Measurements from ENCODE around the gene DUSP28.

DUSP28 gene

DNA sequence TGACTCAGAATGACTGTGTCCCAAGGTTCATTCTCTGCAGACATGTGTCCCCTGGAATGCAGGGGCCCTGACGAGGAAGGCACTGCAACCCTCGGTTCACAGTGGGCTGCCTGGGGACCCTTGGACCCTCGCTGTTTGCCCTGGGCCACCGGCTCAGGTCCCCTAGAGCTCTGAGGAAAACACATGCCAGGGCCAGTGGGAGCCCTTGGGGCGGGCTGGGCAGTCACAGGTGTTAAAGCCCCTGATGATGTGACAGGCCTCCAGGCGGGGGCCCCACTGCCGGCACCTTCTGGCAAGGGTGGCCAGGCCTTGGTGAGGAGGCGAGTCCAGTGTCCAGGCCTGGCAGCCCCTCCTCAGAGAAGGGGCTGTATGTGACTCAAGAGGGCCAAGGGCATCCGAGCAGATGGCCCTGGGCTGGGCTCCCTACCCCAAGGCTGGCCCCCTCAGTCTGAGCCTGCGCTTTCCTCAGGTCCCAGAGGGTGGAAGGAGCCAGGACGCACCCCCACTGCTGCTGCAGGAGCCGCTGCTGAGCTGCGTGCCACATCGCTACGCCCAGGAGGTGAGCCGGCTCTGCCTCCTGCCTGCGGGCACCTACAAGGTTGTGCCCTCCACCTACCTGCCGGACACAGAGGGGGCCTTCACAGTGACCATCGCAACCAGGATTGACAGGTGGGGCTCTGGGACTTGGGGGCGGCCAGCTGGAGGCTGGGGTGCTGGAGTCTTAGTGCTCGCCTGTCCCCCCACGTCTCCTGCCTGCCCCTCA lies 37.4 kb downstream of the DUSP28 start:
- Histone ChIP-seq H3K79me2 (ENCODE audit: low read length) (0 out of 2 replicates have a peak, but pooled peaks cover 3% of the 10 kb centered on the region), H3K4me3 (ENCODE audit: low read length) (no peak overlapping the region), H3K4me1 (ENCODE audit: low read length) (no peaks in the 10 kb centered on the region), H3K9me3 (ENCODE audit: insufficient read depth, low read length) (no peaks in the 10 kb centered on the region), H3K36me3 (replicated peaks; ENCODE audit: low read depth, low read length) (no peaks in the 10 kb centered on the region), H2AFZ (ENCODE audit: low read depth, low read length) (no peak overlapping the region), H3K4me2 (ENCODE audit: low read length) (no peak overlapping the region), H3K27me3 (ENCODE audit: low read depth, low read length) (no peaks in the 10 kb centered on the region), H3K27ac (ENCODE audit: low read length) (no peak overlapping the region), H4K20me1 (ENCODE audit: insufficient read depth, low read length) (no peaks in the 10 kb centered on the region), H3K9ac (ENCODE audit: low read length) (no peak overlapping the region)
- TF ChIP-seq CTCF (IDR thresholded peaks at IDR 0.05; ENCODE audit: low read depth, low read length) (no peak), EZH2phosphoT487 (IDR thresholded peaks at IDR 0.05; ENCODE audit: low read depth) (no peak)

DNA sequence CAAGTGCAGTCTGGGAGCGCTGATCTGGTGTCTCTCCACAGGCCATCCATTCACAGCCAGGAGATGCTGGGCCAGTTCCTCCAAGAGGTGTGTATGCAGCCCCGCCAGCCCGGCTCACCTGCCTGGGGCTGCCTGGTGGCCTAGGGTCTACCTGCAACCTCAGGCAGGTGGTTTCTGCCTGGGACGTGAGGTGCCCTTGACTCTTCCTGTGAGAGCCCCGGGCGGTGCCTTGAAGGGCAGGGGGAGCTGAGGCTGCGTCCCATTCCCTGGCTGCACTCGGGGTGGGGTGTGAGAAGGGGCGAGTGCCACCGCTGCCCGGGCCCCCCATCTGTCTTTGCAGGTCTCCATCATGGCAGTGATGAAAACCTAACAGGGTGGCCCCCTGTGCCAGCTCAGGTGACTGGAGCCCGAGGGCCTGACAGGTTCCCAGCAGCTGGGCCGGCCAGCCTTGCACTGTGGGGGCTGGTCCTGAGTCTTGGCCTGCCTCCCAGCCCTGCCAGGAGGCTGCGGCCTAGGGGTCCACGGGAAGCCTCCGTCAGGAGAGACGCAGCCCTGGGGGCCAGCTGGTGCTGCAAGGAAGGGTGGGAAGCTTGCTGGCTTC lies 38.3 kb downstream of the DUSP28 start:
- no peak overlapping the region for H2AFZ ChIP-seq (ENCODE audit: low read depth, low read length)
- H3K9me3 ChIP-seq (ENCODE audit: insufficient read depth, low read length), result no peaks in the 10 kb centered on the region
- no peaks in the 10 kb centered on the region for H3K79me2 ChIP-seq (ENCODE audit: low read length)
- no peaks in the 10 kb centered on the region for H3K27me3 ChIP-seq (ENCODE audit: low read depth, low read length)
- no peak overlapping the region for H3K4me2 ChIP-seq (ENCODE audit: low read length)
- H3K36me3 ChIP-seq (replicated peaks; ENCODE audit: low read depth, low read length), result no peaks in the 10 kb centered on the region
- no peak overlapping the region for H3K4me3 ChIP-seq (ENCODE audit: low read length)
- no peaks in the 10 kb centered on the region for H3K4me1 ChIP-seq (ENCODE audit: low read length)
- no peak for TF ChIP-seq EZH2phosphoT487 (IDR thresholded peaks at IDR 0.05; ENCODE audit: low read depth)
- no peak for TF ChIP-seq CTCF (IDR thresholded peaks at IDR 0.05; ENCODE audit: low read depth, low read length)
- no peaks in the 10 kb centered on the region for H4K20me1 ChIP-seq (ENCODE audit: insufficient read depth, low read length)
- H3K9ac ChIP-seq (ENCODE audit: low read length), result no peak overlapping the region
- no peak overlapping the region for H3K27ac ChIP-seq (ENCODE audit: low read length)

GRCh38 chr2:240599141-240599583 lies 39.0 kb downstream of the DUSP28 start:
- H3K27ac ChIP-seq (ENCODE audit: low read length), result no peak overlapping the region
- no peak overlapping the region for H3K4me3 ChIP-seq (ENCODE audit: low read length)
- no peaks in the 10 kb centered on the region for H3K79me2 ChIP-seq (ENCODE audit: low read length)
- no peak for TF ChIP-seq CTCF (IDR thresholded peaks at IDR 0.05; ENCODE audit: low read depth, low read length)
- H3K9ac ChIP-seq (ENCODE audit: low read length), result no peak overlapping the region
- H3K4me2 ChIP-seq (ENCODE audit: low read length), result no peak overlapping the region
- no peaks in the 10 kb centered on the region for H3K27me3 ChIP-seq (ENCODE audit: low read depth, low read length)
- no peak overlapping the region for H2AFZ ChIP-seq (ENCODE audit: low read depth, low read length)
- H3K4me1 ChIP-seq (ENCODE audit: low read length), result no peaks in the 10 kb centered on the region
- H3K9me3 ChIP-seq (ENCODE audit: insufficient read depth, low read length), result no peaks in the 10 kb centered on the region
- no peaks in the 10 kb centered on the region for H3K36me3 ChIP-seq (replicated peaks; ENCODE audit: low read depth, low read length)
- H4K20me1 ChIP-seq (ENCODE audit: insufficient read depth, low read length), result no peaks in the 10 kb centered on the region

GRCh38 chr2:240600451-240600961 lies 40.3 kb downstream of the DUSP28 start:
- H3K27me3 ChIP-seq (ENCODE audit: low read depth, low read length), result no peaks in the 10 kb centered on the region
- H3K9me3 ChIP-seq (ENCODE audit: insufficient read depth, low read length), result no peaks in the 10 kb centered on the region
- H2AFZ ChIP-seq (ENCODE audit: low read depth, low read length), result no peak overlapping the region
- no peak overlapping the region for H3K9ac ChIP-seq (ENCODE audit: low read length)
- no peaks in the 10 kb centered on the region for H3K36me3 ChIP-seq (replicated peaks; ENCODE audit: low read depth, low read length)
- H3K79me2 ChIP-seq (ENCODE audit: low read length), result no peaks in the 10 kb centered on the region
- no peak overlapping the region for H3K4me2 ChIP-seq (ENCODE audit: low read length)
- no peaks in the 10 kb centered on the region for H3K4me1 ChIP-seq (ENCODE audit: low read length)
- no peaks in the 10 kb centered on the region for H4K20me1 ChIP-seq (ENCODE audit: insufficient read depth, low read length)
- H3K4me3 ChIP-seq (ENCODE audit: low read length), result no peak overlapping the region
- no peak overlapping the region for H3K27ac ChIP-seq (ENCODE audit: low read length)
- TF ChIP-seq CTCF (IDR thresholded peaks at IDR 0.05; ENCODE audit: low read depth, low read length), result no peak
- no peak for TF ChIP-seq EZH2phosphoT487 (IDR thresholded peaks at IDR 0.05; ENCODE audit: low read depth)

Data from OCI-LY3 (cell line).